HG02623 (cell line): ENCODE measurements around the gene IGFBPL1.
A peak's percentile ranks its signal among the peaks of the same experiment; 100 is the strongest.

Experiments used
- ATAC-seq: cut with Tn5 transposase; IDR thresholded peaks from one replicate; pipeline ENCODE4 v1.9.1; 2021; ENCODE audit warnings: moderate library complexity; ENCODE audit not compliant: unreplicated experiment

IGFBPL1 gene, protein sequence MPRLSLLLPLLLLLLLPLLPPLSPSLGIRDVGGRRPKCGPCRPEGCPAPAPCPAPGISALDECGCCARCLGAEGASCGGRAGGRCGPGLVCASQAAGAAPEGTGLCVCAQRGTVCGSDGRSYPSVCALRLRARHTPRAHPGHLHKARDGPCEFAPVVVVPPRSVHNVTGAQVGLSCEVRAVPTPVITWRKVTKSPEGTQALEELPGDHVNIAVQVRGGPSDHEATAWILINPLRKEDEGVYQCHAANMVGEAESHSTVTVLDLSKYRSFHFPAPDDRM

DNA sequence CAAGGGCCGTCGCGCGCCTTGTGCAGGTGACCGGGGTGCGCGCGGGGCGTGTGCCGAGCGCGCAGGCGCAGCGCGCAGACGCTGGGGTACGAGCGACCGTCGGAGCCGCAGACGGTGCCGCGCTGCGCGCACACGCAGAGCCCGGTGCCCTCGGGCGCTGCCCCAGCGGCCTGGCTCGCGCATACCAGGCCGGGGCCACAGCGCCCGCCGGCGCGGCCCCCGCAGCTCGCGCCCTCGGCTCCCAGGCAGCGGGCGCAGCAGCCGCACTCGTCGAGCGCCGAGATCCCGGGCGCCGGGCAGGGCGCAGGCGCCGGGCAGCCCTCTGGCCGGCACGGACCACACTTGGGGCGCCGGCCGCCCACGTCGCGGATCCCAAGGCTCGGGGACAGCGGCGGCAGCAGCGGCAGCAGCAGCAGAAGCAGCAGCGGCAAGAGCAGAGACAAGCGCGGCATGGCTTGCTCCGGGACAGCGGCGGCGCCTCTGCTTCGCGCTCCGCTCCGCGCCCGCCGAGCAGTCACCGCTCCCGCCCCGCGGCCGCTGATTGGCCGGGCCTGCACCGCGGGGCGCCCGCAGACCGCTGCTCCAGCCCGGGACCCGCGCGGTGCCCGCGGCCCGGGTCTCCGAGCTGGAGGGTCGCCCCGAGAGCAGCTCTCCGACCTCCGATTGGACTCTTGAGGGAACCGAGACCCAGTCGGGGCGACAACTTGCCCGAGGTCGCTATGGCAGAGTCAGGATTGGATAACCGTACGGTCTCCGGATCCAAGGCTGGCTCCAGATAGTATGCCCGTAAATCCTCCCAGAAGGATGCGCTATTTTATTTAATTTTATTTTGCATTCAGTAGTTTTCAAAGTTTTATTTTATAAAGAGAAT, at the start of gene IGFBPL1:
Gene IGFBPL1 (minus strand): TSS at position 482 of the 871 bp plus-strand sequence. CDS start 30 bp downstream, at position 452.
- no peak for ATAC-seq

DNA sequence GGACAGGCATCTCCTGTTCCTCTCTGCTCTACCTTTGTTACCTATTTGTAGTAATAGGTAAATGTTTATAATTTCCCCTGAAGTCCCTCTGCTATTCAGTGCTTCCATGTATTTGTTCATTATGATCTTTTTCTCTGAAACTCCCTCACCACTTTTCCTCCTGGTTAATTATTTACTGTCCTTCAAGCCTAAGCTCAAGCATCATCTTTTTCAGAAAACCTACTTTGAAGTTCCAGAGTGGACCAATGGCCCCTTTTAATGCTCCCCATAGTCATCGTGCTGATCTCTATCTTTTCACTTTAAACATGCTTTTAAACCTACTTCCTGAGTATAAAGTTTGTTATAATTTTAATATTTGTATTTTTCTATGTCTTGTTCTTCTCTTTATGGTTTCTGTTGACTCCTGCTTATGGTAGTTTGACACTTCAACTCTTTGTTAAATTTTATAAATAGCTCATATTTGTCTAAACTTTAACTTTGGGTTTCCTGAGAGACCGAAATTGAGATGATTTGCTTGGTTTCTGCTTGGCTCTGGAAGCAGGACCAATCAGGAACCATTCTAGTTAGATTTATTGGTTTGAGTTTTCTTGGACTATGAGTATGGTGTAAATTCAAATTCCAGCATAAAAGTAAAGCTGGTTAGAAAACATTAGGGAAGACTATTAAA, 48.5 kb upstream of the IGFBPL1 start:
- ATAC-seq, result peak; percentile 53

DNA sequence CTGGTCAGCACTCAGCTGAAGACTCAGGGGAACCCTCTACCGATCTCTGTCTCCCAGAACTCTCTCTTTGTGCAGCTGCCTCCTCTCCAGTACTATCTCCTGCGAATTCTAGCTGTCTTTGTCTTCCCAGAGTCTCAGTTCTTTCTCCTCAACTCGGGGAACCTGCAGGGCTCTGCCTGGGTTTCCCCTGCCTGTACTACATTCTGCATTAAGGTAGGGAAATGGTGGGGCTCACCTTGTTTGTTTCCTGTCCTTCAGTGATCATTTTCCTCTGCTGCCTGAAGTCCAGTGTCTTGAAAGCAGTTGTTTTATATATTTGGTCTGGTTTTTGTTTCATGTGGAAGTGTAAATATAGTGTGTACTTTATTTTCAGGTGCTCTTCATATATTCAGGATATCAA, 43.1 kb upstream of the IGFBPL1 start:
- no peak for ATAC-seq

DNA sequence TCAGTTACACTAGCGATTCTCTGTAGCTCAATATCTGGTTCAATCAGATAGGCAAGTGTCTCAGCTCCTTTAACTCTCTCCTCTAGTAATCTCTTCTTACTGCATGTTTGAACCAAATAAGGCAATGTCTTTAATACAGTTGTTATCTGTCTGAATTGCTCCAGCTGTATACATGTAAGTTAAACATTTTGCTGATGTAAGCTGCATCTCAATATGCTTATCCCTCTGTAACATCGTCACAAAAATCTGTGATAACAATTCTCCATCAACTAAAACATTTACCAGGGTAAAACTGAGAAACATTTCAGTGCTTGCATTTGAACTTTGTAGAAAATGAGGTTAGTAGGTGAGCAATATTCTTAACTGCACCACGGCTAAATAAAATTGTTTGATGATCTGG, 29.6 kb upstream of the IGFBPL1 start:
- no peak for ATAC-seq

DNA sequence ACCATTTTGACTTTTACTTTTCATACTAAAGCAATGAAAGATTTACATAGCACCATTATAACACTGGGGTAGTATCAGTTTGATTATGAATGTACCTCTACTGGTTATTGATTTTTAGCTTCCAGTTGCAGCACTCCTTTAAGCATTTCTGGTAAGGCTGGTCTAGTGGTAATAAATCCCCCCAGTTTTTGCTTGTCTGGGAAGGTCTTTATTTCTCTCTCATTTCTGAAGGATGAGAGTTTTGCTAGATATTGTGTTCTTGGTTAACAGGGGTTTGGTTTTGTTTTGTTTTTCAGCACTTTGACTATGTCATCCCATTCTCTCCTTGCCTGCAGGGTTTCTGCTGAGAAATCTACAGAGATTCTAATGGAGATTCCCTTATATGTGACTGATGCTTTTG, 26.9 kb upstream of the IGFBPL1 start:
- no peak for ATAC-seq

DNA sequence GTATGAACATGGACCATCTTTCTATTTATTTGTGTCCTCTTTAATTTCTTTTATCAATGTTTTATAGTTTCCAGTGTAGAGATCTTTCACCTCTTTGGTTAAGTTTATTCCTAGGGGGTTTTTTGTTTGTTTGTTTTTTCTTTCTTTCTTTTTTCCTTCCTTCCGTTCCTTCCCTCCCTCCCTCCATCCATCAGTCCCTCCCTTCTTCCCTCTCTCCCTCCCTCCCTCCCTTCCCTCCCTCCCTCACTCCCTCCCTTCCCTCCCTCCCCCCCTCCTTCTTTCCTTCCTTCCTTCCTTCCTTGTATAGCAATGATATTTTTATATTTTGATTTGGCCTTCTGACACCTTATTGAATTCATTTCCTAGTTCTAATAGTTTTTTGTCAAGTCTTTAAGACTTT, 23.4 kb upstream of the IGFBPL1 start:
- no peak for ATAC-seq

DNA sequence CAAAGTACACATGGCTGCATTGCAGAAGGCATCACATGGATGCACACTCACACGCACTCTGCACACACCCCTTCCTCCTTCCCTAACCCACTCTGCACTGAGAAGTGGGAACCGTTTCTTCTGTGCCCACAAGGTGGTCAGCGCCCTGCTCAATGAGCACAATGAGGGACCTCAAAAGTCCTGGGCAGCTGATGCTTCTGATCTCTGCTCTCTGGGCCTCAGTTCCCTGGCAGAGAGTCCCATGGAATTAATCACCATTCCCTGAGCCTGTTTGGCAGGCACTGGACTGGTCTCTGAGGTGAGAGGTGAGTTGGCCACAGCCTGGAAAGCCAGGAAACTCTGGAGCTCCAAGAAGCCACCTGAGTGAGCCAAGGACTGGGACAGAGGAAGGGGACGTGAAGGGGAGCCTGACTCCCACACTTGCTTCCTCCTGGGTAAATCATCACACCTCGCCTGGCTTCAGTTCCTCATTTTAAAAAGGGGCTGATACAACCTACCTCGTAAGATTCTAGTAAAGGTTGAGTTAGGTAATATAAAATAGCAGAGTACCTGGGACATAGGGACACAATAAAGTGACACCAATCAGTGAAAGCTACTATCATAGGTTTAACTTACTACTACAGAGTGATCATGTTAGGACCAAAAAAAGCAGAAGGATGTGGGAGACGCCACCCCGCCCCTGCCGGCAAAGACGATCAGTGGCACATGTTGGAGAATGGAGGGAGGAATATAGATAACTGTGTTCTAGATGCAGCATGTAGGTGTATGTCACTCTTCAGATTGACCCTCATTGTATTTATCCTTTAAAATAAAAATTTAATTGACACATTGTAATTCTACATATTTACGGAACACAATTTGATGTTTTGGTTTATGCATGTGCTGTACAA, 21.1 kb upstream of the IGFBPL1 start:
- ATAC-seq, result peak; percentile 93

DNA sequence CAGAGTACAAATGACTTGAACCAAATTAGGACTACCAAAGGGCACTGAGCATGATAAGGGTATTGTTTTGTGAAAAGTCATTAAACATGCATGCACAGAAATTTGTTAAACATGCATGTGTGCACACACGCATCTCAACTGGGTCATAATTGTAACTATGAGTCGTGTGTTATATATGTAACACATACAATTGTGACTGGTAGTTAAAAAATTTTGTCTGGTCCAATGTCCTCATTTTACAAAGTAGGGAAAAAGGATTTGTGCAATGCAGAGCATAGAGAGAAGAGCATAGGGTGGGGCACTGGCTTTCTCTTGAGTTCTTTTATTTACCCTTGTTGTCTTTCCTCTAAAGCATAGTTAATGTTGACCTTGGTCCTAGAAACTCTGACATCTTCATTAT, 19.3 kb upstream of the IGFBPL1 start:
- ATAC-seq, result no peak

DNA sequence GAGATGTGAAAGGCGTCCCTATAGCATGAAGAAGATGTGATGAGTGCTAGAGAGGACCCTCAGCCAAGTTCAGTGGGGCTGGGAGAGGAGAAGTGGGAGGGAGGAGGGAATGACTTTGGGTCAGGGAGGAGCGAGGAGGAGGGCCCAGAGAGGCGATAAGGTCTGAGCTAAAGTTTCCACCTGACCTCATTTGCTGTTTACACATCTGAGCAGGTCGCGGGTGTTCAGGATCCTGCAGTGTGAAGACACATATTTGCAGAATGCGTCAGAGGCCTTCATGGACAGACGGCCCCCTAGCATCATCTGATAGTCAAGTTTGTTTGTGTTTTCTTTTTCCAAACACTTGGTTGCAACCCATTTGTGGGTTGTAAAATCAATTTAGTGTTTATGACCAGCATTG, 18.9 kb upstream of the IGFBPL1 start:
- ATAC-seq, result no peak

DNA sequence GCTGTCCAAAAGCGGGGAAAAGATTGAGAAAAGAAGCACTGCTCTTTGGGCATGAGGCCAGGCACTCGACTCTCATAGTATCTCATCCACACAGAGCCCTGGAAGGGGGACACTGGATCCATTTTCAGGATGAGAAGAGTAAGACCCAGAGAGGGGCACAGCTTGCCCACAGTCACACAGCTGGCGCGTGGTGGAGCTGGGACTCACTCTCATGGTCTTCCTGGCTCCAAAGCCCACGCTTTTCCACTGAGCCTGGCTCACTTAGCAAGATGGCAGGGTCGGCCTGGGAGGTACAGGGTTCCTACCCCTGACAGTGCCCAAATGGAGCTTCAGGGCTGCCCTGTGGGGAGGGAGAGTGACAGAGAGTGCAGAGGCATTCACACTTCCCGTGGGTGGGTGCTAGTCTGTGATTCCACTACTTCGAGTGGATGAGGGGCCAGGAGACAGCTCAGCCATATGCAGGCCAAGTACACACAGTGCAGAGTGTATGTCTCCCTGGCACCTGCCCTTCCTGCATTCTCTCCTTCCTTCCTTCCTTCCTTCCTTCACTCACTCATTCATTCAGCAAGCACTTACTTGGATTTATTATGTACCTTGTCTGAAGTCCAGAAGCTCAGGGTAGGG, 18.3 kb upstream of the IGFBPL1 start:
- ATAC-seq, result no peak

DNA sequence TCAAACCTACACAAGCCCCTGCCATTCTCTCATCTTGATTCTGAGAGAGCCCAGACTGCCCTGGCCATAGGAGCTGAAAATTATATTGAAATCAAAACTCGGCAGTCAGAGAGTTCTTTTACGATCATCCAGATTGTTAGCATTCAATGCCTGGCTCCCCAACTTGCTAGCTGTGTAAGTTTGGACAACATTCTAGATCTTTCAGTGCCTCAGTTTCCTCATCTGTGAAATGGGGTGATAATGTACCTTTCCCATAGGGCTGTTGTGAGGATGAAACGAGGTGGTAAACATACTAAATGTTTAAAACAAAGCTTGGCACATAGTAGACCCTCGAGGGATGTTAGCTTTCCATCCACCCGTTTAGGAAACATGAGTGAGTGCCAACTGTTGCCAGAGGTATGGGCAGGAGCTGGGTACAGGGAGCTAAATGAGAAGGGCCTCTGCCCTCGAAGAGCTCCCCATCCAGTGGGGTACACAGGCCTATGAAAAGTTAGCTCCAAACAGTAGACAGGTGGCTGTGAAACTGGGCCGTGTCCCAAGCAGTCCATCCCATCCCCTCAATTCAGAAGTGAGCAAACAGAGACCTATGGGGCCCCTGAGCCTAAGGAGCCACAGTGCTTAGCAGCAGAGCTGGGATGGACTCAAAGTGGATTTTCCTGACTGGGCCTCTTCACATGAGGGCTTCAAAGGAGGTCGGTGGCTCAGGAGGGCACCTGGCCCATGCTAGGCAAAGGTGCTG, 17.3 kb upstream of the IGFBPL1 start:
- no peak for ATAC-seq

DNA sequence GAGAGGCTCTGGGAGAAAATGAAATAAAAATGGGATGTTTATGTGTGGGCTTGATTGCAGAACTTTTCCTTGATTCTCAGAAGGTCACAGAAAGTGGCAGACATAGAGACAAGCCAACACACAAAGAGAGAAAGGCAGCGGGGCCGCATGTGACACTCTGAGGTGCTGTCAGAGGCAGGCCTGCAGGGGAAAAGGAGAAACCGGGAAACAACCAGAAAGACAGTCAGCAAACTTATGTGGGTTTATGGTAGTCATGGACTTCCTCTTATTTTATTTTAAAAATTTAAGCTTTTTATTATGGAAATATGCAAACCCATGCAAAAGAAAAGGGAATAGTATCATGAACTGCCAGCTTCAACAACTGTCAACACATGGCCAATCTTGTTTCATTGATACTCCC, 16.3 kb upstream of the IGFBPL1 start:
- ATAC-seq, result no peak

DNA sequence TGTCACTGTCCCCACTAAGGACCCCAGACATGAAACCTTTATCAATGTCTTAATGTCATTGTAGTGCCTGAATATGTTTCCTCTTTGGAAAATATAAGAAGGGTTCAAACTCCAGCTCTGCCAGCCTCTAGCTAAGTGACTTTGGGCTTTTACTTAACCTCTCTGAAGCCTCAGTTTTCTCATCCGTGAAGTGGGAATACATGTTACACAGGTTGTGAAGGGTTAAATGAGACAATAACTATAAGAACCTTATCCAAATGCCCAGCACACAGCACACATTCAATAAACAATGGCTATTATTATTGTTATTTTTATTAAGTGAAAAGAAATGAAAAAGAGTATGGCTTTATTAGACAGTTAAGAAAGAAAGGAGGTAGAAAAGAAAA, 15.7 kb upstream of the IGFBPL1 start:
- ATAC-seq, result no peak

DNA sequence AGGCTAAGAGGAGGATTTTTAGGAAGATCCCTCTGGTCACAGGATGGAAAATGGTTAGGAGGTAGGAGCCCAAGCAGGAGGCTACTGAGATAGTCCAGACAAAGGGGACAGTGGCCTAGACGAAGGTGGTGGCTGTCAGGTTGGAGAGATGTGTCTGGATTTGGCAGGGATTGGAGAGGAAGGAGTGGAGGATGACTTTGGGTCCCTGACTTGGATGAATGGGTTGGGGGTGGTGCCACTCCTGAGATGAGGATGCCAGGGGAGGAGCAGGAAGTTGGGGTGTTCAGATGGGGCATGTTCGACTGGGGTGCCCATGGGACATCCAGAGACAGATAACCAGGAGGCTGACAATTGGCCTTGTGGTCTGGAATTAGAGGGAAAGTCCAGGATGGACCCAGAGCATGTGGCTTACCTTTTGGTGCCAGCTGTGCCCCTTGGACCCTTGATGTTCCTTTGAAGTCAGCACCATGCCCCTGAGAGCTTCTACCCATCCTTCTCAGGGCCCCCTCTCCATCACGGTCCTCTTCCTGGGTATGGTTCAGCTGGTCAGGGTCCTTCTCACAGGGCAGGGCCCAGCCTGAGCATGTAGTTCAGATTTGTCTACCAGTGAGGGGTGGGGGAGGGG, 15.1 kb upstream of the IGFBPL1 start:
- no peak for ATAC-seq

DNA sequence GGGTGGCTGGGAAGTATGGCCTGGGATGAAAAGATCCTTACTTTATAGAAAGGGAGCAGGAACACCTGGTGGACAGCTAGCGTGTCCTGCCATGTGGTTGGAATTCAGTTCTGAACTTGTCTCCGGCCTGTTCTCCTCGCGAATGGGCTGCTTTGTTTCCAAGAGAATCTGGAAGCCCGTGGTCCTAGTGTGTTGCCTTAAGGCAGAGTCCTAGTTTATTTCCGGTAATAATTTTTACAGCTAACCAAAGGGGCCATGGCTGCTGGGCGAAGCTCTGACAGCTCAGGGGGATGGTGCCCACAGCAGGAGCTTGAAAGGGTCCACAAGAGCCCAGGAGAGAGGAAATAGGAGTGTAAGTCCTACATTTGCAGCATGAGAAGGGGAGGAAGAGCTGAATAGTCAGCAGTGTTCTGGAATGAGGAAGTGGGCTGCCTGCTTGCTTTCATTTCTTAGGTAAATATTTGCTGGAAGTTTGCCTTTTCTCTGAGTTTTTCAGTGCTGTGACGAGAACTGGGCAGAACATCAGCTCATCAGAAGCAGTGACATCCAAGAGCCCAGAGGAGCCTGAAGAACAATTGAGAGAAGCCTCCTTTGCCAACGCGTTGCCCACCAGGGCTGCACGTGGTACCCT, 13.1 kb upstream of the IGFBPL1 start:
- no peak for ATAC-seq

DNA sequence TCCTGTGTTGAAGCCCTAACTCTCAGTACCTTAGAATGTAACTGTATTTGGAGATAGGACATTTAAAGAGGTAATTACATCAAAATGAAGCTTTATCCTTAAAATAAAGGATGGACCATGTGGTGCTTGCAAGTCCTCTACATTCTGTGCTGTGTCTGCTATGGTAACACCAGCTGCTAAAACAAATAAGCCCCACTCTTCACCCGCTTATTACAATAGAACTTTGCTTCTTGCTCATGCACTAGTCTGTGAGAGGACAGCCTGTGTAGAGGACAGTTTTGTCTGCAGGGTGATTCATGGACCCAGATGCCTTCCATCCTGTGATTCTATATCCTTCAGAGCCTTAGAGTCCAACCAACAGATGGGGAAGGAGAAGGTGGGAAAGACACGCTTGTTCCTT, 12.5 kb upstream of the IGFBPL1 start:
- no peak for ATAC-seq

DNA sequence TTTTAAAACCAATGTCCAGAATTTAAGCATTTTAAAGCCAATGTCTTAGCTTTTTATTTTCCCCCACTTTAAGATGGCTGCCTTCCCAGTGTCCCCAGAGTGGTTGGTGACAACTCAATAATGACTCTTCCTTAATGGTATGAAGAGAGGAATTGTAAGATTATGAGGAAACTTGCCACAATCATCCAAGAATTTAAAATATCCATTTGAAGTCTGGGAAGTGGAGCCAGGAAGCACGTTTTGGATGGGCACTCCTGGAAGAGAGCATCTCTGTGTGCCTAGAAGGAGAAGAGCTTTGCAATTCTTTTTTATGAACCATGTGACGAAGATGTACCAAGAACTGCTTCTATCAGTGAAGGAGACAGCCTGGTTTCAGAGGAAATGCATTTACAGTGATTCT, 11.3 kb upstream of the IGFBPL1 start:
- no peak for ATAC-seq

DNA sequence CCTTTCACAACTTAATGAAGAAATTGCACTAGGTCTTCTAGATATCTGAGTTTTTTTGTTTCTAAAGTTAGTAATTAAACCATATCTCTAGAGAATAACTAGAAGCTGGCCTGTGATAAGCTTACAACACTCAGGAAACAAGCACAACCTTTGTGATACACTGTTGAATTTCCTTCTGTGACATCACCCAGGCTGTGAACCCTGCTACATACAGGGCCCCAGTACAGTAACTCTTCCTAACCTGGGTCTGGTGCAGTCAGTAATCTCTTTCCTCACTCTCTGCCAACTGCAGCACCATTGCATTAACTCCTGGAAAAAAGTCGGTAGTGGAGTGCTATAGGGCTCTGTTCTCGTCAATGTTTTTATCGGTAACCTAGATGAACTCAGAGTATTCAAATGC, 10.6 kb upstream of the IGFBPL1 start:
- ATAC-seq, result no peak

DNA sequence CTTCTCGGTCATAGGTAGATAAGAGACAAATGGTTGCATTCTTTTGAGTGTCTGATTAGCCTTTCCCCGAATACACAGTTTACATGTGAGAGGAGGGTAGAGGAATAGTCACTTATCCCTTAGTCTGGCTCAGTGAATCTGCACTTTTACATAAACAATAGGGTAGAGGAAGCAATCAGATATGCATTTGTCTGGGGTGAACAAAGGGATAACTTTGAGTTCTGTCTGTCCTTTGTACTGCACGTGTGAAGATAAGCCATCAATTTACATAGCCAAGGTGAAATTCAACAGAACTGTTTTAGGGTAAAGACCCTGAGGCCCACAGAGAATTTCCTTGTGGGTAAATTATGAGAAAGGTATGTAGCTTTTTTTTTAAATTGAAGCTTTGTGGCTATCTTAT, 10.1 kb upstream of the IGFBPL1 start:
- no peak for ATAC-seq
